Activated T-helper 1 cell treated with anti-CD3 and anti-CD28 coated beads, Interleukin-2, amount 50 U/mL, for 16 hours (primary cell): ENCODE measurements around the gene NLRP6.

Experiments
- DNase-seq, 2 donors: peaks; one replicate each; pipeline ENCODE4 v3.0.0-alpha.2; 2020; ENCODE audit warnings: low read depth in 1 of 2, low spot score in 1 of 2

NLRP6 gene

DNA sequence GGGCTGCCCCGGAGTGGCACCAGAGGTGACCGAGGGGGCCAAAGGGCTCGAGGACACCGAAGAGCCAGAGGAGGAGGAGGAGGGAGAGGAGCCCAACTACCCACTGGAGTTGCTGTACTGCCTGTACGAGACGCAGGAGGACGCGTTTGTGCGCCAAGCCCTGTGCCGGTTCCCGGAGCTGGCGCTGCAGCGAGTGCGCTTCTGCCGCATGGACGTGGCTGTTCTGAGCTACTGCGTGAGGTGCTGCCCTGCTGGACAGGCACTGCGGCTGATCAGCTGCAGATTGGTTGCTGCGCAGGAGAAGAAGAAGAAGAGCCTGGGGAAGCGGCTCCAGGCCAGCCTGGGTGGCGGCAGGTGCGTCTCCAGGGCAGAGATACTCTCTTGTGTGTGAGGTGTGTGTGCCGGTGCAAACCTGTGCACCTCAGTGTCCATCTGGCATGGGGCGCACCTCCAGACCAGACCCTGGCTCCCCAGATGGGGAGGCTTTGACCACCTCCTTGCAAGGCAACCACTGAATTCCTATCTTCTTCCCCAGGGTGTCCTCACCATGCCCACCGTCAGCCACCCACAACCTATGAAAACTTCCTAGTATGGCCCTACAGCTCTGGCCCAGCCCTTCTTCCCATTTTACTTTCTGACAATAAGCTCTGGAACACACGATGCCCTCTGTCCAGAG lies 3.4 kb downstream of the NLRP6 start:
- no peak for DNase-seq

GRCh38 chr11:282171-282570 lies 4.0 kb downstream of the NLRP6 start:
- no peak for DNase-seq

DNA sequence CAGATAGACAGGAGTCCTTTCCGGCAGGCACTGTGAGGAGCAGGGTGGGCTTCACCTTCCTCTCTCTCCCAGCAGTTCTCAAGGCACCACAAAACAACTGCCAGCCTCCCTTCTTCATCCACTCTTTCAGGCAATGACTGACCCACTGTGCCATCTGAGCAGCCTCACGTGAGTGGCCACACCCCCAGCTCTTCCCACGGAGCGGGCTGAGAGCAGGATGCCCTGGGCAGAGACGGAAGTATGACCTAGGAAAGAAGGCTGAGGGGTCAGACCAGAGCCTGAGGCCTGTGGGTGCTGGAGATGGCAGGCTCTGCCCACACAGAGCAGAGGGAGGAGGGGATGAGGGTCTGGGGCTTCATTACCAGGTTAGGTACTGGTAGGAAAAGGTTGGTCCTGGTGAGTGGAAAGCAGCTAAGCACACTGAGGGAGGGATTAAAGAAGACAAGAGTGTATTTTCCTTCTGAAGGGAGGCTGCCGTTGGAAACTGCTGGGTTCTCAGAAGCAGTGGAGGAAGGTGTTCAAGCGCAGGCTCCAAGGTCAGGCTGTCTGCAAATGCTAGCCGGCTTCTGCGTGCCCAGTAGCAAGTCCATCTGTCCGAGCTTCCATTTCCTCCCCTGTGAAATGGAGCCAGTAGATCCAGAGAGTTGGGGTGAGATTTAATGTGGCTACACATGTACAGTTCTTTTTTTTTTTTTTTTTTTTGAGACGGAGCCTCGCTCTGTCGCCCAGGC lies 4.6 kb downstream of the NLRP6 start:
- no peak for DNase-seq

DNA sequence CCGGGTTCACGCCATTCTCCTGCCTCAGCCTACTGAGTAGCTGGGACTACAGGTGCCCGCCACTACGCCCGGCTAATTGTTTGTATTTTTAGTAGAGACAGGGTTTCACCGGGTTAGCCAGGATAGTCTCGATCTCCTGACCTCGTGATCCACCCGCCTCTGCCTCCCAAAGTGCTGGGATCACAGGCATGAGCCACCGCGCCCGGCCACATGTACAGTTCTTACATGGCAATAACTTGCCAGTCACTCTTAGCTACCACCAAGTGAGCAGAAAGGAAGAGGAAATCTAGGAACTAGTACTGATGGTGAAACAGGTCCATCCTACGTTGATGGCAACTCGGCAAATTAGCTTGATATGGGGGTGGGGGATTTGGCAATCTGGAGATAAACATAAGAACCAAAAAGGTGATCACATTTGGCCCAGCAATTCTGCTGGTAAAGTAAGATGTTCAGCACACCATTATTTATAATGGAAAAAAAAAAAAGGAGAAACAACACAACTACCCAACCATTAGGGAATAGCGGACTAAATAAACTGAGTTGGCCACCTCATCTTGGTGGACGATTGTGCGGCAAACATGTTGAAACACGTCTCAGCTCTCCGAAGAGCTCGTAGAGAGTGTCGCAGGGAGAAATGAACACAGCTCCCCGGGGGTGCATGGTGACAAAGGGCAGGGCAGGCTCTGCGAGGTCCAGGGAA lies 5.3 kb downstream of the NLRP6 start:
- no peak for DNase-seq

DNA sequence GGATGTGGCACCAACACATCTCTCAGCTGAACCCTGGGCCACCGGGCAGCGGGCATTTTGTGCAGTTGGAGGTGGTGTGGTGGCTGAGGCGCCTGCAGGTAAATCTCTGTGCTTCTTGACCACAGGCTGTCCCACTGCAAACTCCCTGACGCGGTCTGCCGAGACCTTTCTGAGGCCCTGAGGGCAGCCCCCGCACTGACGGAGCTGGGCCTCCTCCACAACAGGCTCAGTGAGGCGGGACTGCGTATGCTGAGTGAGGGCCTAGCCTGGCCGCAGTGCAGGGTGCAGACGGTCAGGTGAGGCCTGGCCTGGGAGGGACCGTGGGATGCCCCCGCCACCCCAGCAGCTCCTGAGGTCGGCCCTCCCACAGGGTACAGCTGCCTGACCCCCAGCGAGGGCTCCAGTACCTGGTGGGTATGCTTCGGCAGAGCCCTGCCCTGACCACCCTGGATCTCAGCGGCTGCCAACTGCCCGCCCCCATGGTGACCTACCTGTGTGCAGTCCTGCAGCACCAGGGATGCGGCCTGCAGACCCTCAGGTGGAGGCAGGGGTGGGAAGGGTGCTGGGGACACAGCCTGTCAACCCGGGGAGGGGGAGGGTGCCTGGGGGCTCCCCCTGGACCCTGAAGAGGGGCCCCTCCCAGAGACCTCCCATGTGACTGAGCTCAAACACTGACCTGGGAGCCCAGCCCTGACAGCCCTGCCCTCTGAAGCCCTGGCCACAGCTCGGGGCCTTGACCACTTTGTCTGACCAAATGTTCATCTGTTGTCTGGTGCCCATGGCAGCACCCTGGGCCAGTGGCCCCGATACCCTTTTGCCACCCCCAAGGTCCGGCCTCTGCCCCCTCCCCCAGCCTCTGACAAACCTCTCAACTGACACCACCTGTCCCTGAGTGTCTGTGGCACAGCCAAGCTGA lies 6.2 kb downstream of the NLRP6 start:
- no peak for DNase-seq

DNA sequence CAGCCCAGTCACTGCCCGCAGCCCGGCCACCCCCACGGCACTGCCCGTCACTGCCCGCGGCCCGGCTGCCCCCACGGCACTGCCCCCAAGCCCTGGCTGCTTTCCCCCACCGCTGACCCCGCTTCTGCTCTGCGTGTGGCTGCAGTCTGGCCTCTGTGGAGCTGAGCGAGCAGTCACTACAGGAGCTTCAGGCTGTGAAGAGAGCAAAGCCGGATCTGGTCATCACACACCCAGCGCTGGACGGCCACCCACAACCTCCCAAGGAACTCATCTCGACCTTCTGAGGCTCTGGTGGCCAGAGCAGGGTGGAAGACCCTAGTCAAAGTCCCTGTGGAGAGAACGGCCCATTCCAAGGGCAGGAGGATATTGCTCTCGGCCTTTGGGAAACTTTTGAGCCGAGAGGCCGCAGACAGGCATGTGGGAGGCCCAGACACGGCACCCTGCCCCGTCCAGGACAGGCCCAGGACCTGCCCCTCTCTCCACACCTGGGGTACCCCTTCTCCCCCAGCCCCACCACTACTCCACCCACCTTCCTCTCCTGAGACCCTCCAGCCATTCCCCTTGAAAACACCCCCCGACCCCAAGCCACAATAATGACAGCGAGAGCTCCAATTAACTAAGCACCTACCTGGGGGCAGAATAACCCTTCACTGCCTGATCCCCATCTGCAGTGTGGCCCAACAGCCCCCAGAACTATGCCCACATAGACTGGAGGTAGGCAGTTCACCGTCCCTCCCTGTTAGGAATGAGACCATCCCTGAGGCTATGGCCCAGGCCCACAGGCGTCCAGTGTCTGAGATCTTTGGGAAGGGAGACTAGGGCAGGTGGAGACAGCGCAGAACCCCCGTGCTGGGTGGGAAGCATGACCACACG lies 7.0 kb downstream of the NLRP6 start:
- DNase-seq, result no peak

GRCh38 chr11:285894-286220 lies 7.7 kb downstream of the NLRP6 start:
- no peak for DNase-seq

GRCh38 chr11:286977-287820 lies 9.0 kb downstream of the NLRP6 start:
- peak in 1 of 2 donors; percentile 48 for DNase-seq

DNA sequence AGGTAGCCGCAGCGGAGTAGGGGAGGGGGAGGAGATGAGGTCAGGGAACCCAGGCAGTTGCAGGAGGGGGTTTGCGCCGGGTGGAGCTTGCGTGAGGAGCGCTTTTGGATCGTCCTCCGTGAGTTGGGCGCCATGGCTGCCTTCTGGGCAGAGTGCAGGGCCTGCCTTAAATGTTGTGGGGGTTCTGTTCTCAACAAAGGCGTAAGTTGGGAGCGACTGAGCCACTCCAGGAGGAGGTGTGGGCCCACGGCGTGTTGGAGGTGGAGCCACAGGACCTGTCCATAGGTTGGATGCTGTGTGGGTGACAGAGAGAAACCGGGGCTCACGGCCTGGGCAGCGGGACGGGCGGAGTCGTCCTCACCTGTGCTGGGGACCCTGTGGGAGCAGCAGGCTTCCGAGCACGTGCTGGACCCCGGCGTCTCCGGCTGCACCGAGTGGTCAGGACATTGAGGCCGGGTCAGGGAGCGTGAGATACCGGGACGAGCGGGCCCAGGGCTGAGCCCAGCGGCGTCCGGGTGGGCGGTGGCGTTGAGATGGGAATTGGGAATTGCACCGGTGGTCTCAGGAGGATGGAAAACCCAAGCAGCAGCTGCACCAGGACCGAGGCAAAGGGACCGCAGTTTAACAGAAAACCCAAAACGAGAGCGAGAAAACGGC lies 9.7 kb downstream of the NLRP6 start:
- no peak for DNase-seq

- peak; percentile 20 to 49 for DNase-seq
Observed at GRCh38 chr11:288478-289397, 10.5 kb downstream of the NLRP6 start, which contains the start of gene PGGHG. PGGHG (plus strand) TSS chr11:289126; CDS start chr11:289817, 691 bp downstream.

DNA sequence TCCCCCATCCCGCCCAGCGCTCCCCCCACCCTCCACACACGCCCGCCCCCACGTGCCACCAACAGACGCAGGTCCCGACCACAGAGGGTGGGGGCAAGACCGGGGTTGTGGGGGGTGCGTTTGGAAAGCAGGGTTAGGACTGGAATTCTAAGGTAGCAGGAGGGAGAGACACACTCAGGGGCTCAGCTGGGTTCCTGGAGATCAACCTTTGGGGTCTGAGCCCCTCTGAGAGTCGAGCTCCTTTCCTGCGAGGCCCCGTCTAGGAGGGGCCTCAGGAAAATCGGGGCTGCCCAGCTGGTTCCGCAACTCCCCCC lies 11.1 kb downstream of the NLRP6 start:
- no peak for DNase-seq

DNA sequence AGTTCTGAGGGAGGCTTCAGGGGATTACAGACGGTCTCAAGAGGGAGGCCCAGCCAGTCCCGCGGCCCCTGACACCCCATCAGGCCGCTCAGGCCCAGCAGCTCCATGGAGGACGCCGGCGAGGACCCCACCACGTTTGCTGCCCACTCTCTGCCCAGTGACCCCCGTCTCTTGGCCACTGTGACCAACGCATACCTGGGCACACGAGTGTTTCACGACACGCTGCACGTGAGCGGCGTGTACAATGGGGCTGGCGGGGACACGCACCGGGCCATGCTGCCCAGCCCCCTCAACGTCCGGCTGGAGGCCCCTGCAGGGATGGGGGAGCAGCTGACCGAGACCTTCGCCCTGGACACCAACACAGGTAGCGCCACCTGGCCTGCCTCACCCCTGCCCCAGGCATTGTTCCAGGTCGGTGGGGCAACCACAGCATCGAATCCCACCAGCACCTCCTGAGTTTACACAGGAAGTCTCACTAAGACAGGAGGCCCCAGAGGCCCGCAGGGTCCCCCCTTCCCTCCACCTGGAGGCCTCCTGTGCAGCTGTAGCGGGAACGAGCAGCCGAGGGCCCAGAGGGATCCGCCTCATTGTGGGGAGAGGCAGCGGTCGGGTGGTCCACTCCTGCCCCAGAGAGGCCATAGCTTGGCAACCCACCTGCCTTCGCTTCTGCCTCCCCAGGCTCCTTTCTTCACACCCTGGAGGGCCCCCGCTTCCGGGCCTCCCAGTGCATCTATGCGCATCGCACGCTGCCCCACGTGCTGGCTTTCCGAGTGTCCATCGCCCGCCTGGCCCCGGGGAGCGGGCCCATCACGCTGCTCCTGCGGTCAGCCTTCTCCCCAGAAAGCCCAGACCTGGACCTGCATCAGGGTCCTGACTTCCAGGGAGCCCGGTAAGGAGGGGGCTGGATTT lies 11.8 kb downstream of the NLRP6 start:
- peak in 1 of 2 donors; percentile 3 for DNase-seq

GRCh38 chr11:290621-291231 lies 12.5 kb downstream of the NLRP6 start:
- DNase-seq, result no peak

GRCh38 chr11:291281-292210 lies 13.3 kb downstream of the NLRP6 start:
- DNase-seq, result no peak
